ENCODE results near the gene PCDHA11.
"Not testable (repeated sequence)": the region's sequence is repeated elsewhere in the genome, so short reads cannot be mapped to it uniquely, and the experiment has no call there.

Gene PCDHA11

GRCh38 chr5:140855772-140856674 is 12.7 kb upstream of the PCDHA11 start, which contains the start of gene PCDHA10:
TSS of gene PCDHA10 (plus strand) at chr5:140855897. CDS start at chr5:140856049, 152 bp downstream.
- DNase-seq: no peak

- DNase-seq: no peak
These were observed 11.4 kb upstream of the PCDHA11 start for GRCh38 chr5:140857177-140857986.

GRCh38 chr5:140857987-140858240 is 10.8 kb upstream of the PCDHA11 start:
- DNase-seq: no peak

- DNase-seq: no peak
These were observed 6.1 kb upstream of the PCDHA11 start for GRCh38 chr5:140862441-140863295.

GRCh38 chr5:140869555-140869886 is 764 bp downstream of the PCDHA11 start:
- peak; percentile 40 for DNase-seq

GRCh38 chr5:140870221-140871201 is 1.8 kb downstream of the PCDHA11 start:
- DNase-seq: no peak

GRCh38 chr5:140875085-140876065 is 6.6 kb downstream of the PCDHA11 start, which contains the start of gene PCDHA12:
TSS of gene PCDHA12 (plus strand) at chr5:140875308. CDS start at chr5:140875473, 165 bp downstream.
- DNase-seq: no peak

- DNase-seq: not testable (repeated sequence)
These were observed 7.9 kb downstream of the PCDHA11 start for GRCh38 chr5:140876541-140877261.

- no peak for DNase-seq
These were observed 8.5 kb downstream of the PCDHA11 start for GRCh38 chr5:140877262-140877581.

- DNase-seq: no peak
These were observed 13.3 kb downstream of the PCDHA11 start, which contains the start of gene PCDHA13 for GRCh38 chr5:140881889-140882590. TSS of gene PCDHA13 (plus strand) at chr5:140882124. CDS start at chr5:140882269, 145 bp downstream.

GRCh38 chr5:140882591-140882899 is 13.8 kb downstream of the PCDHA11 start:
- DNase-seq: no peak

- DNase-seq: no peak
These were observed 14.6 kb downstream of the PCDHA11 start for GRCh38 chr5:140883373-140883772.

GRCh38 chr5:140883927-140884697 is 15.4 kb downstream of the PCDHA11 start:
- no peak for DNase-seq

- DNase-seq: no peak
These were observed 47.6 kb downstream of the PCDHA11 start for GRCh38 chr5:140916325-140916724.

Measured in NCI-H2029 (cell line).